C4-2B (cell line): Measurements from ENCODE around the gene APC2.

Experiments
- H3K27ac ChIP-seq: fragments of 450-650 bp; 2 replicates; pipeline ENCODE4 v1.5.1; 2017
- ZFX ChIP-seq: fragments of 450-650 bp; IDR thresholded peaks from 2 replicates; pipeline ENCODE4 v1.6.1; 2017
- TF ChIP-seq, protein P1 (sequence below): fragments of 450-650 bp; conservative IDR thresholded peaks from 2 replicates; pipeline ENCODE4 v1.5.1; 2017; ENCODE audit warnings: mild to moderate bottlenecking

The APC2 gene

DNA sequence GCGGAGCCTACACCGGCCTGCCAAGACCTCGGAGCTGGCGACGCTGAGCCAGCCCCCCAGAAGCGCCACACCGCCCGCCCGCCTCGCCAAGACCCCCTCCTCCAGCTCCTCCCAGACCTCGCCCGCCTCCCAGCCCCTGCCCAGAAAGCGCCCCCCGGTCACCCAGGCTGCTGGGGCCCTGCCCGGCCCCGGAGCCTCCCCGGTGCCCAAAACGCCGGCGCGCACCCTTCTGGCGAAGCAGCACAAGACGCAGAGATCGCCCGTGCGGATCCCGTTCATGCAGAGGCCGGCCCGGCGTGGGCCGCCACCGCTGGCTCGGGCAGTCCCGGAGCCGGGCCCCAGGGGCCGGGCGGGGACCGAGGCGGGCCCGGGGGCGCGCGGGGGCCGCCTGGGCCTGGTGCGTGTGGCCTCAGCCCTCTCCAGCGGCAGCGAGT lies 18.9 kb downstream of the APC2 start:
- TF ChIP-seq, protein P1, sequence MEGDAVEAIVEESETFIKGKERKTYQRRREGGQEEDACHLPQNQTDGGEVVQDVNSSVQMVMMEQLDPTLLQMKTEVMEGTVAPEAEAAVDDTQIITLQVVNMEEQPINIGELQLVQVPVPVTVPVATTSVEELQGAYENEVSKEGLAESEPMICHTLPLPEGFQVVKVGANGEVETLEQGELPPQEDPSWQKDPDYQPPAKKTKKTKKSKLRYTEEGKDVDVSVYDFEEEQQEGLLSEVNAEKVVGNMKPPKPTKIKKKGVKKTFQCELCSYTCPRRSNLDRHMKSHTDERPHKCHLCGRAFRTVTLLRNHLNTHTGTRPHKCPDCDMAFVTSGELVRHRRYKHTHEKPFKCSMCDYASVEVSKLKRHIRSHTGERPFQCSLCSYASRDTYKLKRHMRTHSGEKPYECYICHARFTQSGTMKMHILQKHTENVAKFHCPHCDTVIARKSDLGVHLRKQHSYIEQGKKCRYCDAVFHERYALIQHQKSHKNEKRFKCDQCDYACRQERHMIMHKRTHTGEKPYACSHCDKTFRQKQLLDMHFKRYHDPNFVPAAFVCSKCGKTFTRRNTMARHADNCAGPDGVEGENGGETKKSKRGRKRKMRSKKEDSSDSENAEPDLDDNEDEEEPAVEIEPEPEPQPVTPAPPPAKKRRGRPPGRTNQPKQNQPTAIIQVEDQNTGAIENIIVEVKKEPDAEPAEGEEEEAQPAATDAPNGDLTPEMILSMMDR, result peak; percentile 58
- no peak for TF ChIP-seq ZFX
- peak overlapping the region; percentile 92 for H3K27ac ChIP-seq

DNA sequence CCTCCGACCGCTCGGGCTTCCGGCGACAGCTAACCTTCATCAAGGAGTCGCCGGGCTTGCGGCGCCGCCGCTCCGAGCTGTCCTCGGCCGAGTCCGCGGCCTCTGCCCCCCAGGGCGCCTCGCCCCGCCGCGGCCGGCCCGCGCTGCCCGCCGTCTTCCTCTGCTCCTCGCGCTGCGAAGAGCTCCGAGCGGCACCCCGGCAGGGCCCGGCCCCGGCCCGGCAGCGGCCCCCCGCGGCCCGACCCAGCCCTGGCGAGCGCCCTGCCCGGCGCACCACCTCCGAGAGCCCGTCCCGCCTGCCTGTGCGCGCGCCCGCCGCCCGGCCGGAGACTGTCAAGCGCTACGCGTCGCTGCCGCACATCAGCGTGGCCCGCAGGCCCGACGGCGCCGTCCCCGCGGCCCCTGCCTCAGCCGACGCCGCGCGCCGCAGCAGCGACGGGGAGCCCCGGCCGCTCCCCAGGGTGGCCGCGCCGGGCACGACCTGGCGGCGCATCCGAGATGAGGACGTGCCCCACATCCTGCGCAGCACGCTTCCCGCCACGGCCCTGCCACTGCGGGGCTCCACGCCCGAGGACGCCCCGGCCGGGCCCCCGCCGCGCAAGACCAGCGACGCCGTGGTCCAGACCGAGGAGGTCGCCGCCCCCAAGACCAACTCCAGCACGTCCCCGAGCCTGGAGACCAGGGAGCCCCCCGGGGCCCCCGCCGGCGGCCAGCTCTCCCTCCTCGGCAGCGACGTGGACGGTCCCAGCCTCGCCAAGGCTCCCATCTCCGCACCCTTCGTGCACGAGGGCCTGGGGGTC lies 19.5 kb downstream of the APC2 start:
- TF ChIP-seq ZFX, result peak; percentile 82
- TF ChIP-seq, protein P1, result peak; percentile 43; the same call in 1 of the 2 replicates
- H3K27ac ChIP-seq, result peak overlapping the region; percentile 92

DNA sequence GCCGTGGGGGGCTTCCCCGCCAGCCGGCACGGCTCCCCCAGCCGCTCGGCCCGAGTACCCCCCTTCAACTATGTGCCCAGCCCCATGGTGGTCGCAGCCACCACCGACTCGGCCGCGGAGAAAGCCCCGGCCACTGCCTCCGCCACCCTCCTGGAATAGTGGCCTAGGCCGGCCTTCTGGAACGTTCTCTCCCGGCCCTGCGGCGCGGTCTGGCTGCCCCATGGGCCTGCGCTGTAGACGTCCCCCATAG lies 20.1 kb downstream of the APC2 start:
- TF ChIP-seq ZFX, result no peak
- TF ChIP-seq, protein P1, result no peak
- peak overlapping the region; percentile 92 for H3K27ac ChIP-seq

DNA sequence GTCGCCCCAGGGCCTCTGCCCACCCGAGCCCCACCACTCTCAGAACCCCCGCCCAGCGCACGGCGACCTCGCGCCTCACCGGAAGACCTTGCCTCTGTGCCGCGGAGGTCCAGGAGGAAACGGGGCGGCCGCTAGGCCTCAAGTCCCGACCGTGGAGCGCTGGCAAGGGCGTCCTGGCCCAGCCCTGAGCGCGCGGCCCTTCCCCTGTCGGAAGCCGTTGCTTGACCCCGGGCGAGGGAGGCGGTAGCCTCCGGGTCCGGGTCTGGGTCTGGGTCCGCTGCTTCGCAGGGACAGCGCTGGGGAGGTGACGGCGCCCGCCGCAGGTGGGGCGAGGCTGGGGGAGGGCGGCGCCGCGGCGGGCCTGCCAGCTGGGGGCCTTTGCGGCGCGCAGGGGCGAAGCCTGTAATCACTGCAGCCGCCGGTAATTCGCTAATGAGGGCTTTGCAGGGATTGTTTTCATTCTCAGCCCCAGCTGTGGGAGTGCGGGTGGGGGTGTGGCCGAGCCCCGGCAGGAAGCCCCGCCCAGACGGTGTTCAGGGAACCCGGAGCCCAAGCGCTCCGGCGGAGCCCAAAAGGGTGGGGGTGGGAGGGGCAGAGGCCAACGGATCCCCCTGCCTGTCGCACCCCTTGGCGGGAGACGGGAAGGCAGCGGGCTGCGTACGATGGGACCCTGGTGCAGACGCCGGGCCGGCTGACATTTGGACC lies 20.5 kb downstream of the APC2 start:
- peak; percentile 83; the same call in 1 of the 2 replicates for TF ChIP-seq ZFX
- TF ChIP-seq, protein P1, result no peak
- H3K27ac ChIP-seq, result peak overlapping the region; percentile 92

DNA sequence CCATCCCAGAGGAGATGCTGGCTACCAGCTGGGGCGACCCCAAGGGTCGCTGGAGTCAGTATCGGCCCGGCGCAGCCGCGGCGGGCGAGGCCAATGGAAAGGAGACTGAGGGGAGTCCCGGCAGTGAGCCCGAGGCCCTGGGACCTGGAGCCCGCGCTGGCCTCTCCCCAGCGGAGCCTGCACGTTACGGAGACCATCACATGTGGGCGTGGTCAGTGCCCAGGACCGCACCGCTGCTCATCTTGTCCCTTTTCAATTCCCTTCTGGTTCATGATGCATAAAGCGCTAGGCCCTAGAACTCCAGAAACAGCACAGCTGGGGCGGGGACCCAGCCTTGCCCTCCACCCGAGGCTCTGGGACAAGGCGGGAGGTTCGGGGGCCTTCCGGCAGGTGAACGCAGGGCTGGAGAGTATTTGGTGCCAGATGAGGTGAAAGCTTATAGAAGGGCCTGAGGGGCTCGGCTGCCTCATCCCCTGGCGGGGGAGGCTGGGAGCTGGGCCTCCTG lies 21.1 kb downstream of the APC2 start:
- no peak for TF ChIP-seq ZFX
- TF ChIP-seq, protein P1, result no peak

DNA sequence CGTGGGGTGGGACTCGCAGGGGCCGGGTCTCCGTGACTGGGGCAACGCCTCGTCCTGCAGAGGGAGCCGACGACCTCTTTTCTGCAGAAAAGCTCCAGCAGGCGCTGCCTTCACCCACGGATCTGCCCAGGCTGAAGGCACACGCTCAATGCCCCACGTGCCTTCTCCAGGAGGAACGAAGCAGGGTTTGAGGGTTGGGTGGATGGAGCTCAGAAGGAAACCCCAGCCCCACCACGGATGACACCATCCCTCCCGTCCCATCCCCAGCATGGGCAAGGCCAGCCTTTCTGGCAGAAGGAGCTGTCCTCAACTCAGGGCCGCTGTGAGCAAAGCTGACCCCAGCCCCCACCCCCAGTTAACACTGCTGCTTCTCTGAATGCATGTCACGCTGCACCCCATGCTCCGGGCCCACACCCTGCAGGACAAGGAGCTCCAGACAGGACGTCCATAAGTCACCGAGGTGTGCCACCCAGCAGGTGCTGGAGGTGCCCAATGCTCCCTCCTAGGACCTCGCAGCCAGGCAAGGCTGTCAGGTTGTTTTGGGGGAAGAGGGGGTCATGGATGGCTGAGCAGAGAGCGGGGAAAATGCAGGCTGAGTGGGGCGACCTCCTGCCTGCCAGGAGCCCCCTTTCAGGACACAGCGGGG lies 21.7 kb downstream of the APC2 start:
- H3K27ac ChIP-seq, result peak overlapping the region; percentile 92
- no peak for TF ChIP-seq ZFX
- TF ChIP-seq, protein P1, result no peak; the same call in 1 of the 2 replicates

More for the DNA sequence above, 21.1 kb downstream of the APC2 start:
- peak overlapping the region; percentile 92 for H3K27ac ChIP-seq
